Neuronal stem cell (in vitro differentiated cells): ENCODE data around the gene GRAP2.
A peak's percentile ranks its signal among the peaks of the same experiment; 100 is the strongest.

ENCODE experiments used
- DNase-seq: peaks from one replicate; pipeline ENCODE4 v3.0.0-alpha.2; 2013; ENCODE audit warnings: low spot score
- H2AFZ ChIP-seq: one replicate; pipeline ENCODE4 v1.6.1; 2013; ENCODE audit warnings: mild to moderate bottlenecking, low read length, inconsistent platforms
- H2AK5ac ChIP-seq: 2 replicates; pipeline ENCODE4 v1.6.1; 2013; ENCODE audit warnings: low read depth, mild to moderate bottlenecking, inconsistent platforms, low read length, moderate library complexity, mixed read lengths
- H2BK120ac ChIP-seq: 2 replicates; pipeline ENCODE4 v1.6.1; 2013; ENCODE audit warnings: low read depth, mild to moderate bottlenecking, inconsistent platforms, low read length, moderate library complexity, mixed read lengths
- H2BK12ac ChIP-seq: one replicate; pipeline ENCODE4 v1.6.1; 2013; ENCODE audit warnings: low read length, inconsistent platforms
- H2BK15ac ChIP-seq: 2 replicates; pipeline ENCODE4 v1.6.1; 2013; ENCODE audit warnings: mild to moderate bottlenecking, low read length, inconsistent platforms, mixed read lengths
- H2BK5ac ChIP-seq: one replicate; pipeline ENCODE4 v1.6.1; 2013; ENCODE audit warnings: inconsistent platforms, mild to moderate bottlenecking, low read length, moderate library complexity
- H3K14ac ChIP-seq: one replicate; pipeline ENCODE4 v1.6.1; 2013; ENCODE audit warnings: low read length, inconsistent platforms
- H3K18ac ChIP-seq: 2 replicates; pipeline ENCODE4 v1.6.1; 2013; ENCODE audit warnings: low read length, inconsistent platforms
- H3K23ac ChIP-seq: 2 replicates; pipeline ENCODE4 v1.6.1; 2013; ENCODE audit warnings: low read depth, mild to moderate bottlenecking, mixed read lengths, low read length, inconsistent platforms; ENCODE audit not compliant: poor library complexity
- H3K27ac ChIP-seq: replicated peaks from 3 replicates; pipeline ENCODE4 v1.5.1; 2013; ENCODE audit warnings: low read length, inconsistent platforms
- H3K27me3 ChIP-seq, 3 experiments: 2 replicates each; pipeline ENCODE4 v1.6.1; 2013; ENCODE audit warnings: low read length in 3 of 3, mild to moderate bottlenecking in 2 of 3, inconsistent platforms in 1 of 3, low read depth in 1 of 3, mixed read lengths in 1 of 3, moderate library complexity in 1 of 3; ENCODE audit not compliant: control insufficient read depth in 3 of 3, insufficient read depth in 3 of 3
- H3K36me3 ChIP-seq, 2 donors: replicated peaks in 1 of 2; 2 replicates each; pipeline ENCODE4 v1.6.1; 2013; ENCODE audit warnings: low read length in 2 of 2; ENCODE audit not compliant: control insufficient read depth in 2 of 2, insufficient read depth in 2 of 2
- H3K4ac ChIP-seq: 2 replicates; pipeline ENCODE4 v1.6.1; 2013; ENCODE audit warnings: inconsistent platforms, mild to moderate bottlenecking, low read length, moderate library complexity
- H3K4me1 ChIP-seq, 2 donors: 1 replicate in 1 of 2; 2 replicates in 1 of 2; pipeline ENCODE4 v1.6.1; 2013; ENCODE audit warnings: low read length in 2 of 2, low read depth in 1 of 2; ENCODE audit not compliant: control insufficient read depth in 2 of 2, insufficient read depth in 1 of 2
- H3K4me2 ChIP-seq: one replicate; pipeline ENCODE4 v1.6.1; 2013; ENCODE audit warnings: mild to moderate bottlenecking, low read length, inconsistent platforms; ENCODE audit not compliant: insufficient read depth, poor library complexity, severe bottlenecking
- H3K4me3 ChIP-seq, 2 donors: 2 replicates each; pipeline ENCODE4 v1.5.1; 2013; ENCODE audit warnings: low read length in 2 of 2, mild to moderate bottlenecking in 2 of 2, inconsistent platforms in 1 of 2, moderate library complexity in 1 of 2
- H3K79me1 ChIP-seq: one replicate; pipeline ENCODE4 v1.6.1; 2013; ENCODE audit warnings: low read depth, mild to moderate bottlenecking, inconsistent platforms, low read length, moderate library complexity
- H3K9ac ChIP-seq: one replicate; pipeline ENCODE4 v1.6.1; 2013; ENCODE audit warnings: mild to moderate bottlenecking, low read depth, low read length, inconsistent platforms; ENCODE audit not compliant: poor library complexity
- H3K9me3 ChIP-seq, 2 donors: replicated peaks in 1 of 2; 2 replicates each; pipeline versions ENCODE3 to v1.6.1; 2013; ENCODE audit warnings: low read length in 2 of 2, mild to moderate bottlenecking in 2 of 2, inconsistent platforms in 1 of 2, low read depth in 1 of 2, mixed read lengths in 1 of 2, moderate library complexity in 1 of 2; ENCODE audit not compliant: control insufficient read depth in 2 of 2, insufficient read depth in 1 of 2
- H4K8ac ChIP-seq: one replicate; pipeline ENCODE4 v1.6.1; 2013; ENCODE audit warnings: low read depth, mild to moderate bottlenecking, inconsistent platforms, low read length, moderate library complexity
- H4K91ac ChIP-seq: one replicate; pipeline ENCODE4 v1.6.1; 2013; ENCODE audit warnings: low read length, low read depth, mild to moderate bottlenecking, inconsistent platforms; ENCODE audit not compliant: poor library complexity
- WGBS, 2 donors: extraction: QIAGEN DNeasy Blood & Tissue Kit; methylation state at CpG; one replicate each; pipeline ENCODE4 v1.1.7; 2013; ENCODE audit warnings: missing lambda C conversion rate in 2 of 2, mixed read lengths in 1 of 2; ENCODE audit not compliant: insufficient read length in 2 of 2, insufficient replicate concordance in 1 of 2; ENCODE audit errors: extremely low coverage in 2 of 2; 5-methylcytosine and 5-hydroxymethylcytosine counted together

GRAP2 gene

DNA sequence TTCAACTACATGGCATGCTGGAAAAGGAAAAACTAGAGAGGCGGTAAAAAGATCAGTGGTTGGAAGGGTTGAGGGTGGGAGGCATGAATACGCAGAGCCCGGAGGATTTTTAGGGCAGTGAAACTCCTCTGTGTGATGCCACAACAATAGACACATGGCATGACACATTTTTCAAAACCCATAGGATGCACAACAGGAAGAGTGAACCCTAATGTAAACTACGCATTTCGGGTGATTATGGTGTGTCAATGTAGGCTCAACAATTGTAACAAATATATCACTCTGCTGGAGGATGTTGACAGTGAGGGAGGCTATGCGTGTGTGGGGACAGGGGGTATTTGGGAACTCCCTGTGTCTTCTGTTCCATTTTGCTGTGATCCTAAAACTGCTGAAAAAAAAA lies 78.2 kb downstream of the GRAP2 start:
- WGBS, 2 donors, result no CpG with 5 or more reads among the region's 6 CpGs
- no peaks in the 10 kb centered on the region for H3K79me1 ChIP-seq
- H2BK12ac ChIP-seq, result no peak overlapping the region
- no peak overlapping the region for H3K18ac ChIP-seq
- H3K23ac ChIP-seq, result no peak overlapping the region
- no peak overlapping the region for H3K4me2 ChIP-seq
- H2AFZ ChIP-seq, result no peak overlapping the region
- H3K4me1 ChIP-seq, result peaks cover 0 to 2% of the 10 kb centered on the region in 2 donors
- peaks cover 0 to 8% (median 0%) of the 10 kb centered on the region in 3 experiments for H3K27me3 ChIP-seq
- H3K4me3 ChIP-seq, result no peak overlapping the region
- no peak overlapping the region for H4K8ac ChIP-seq
- H2BK120ac ChIP-seq, result no peak overlapping the region
- H3K4ac ChIP-seq, result no peak overlapping the region
- DNase-seq, result no peak
- no peaks in the 10 kb centered on the region for H3K36me3 ChIP-seq
- no peak overlapping the region for H2BK5ac ChIP-seq
- no peak overlapping the region for H3K9ac ChIP-seq
- no peak overlapping the region for H4K91ac ChIP-seq
- no peaks in the 10 kb centered on the region for H3K9me3 ChIP-seq
- no peak overlapping the region for H3K14ac ChIP-seq
- no peak overlapping the region for H3K27ac ChIP-seq
- H2BK15ac ChIP-seq, result no peak overlapping the region
- H2AK5ac ChIP-seq, result no peak overlapping the region

- Histone ChIP-seq H3K9ac (no peak overlapping the region), H3K9me3 (no peaks in the 10 kb centered on the region), H4K91ac (no peak overlapping the region), H2AK5ac (no peak overlapping the region), H3K4me3 (no peak overlapping the region), H3K36me3 (no peaks in the 10 kb centered on the region), H2AFZ (no peak overlapping the region), H3K4ac (no peak overlapping the region), H3K27me3 (peaks cover 0 to 5% (median 0%) of the 10 kb centered on the region in 3 experiments), H3K4me2 (no peak overlapping the region), H2BK5ac (no peak overlapping the region), H3K18ac (no peak overlapping the region), H2BK12ac (no peak overlapping the region), H3K27ac (no peak overlapping the region), H3K4me1 (peaks cover 0 to 2% of the 10 kb centered on the region in 2 donors), H4K8ac (no peak overlapping the region), H3K79me1 (no peaks in the 10 kb centered on the region), H3K14ac (no peak overlapping the region), H2BK120ac (no peak overlapping the region), H3K23ac (no peak overlapping the region), H2BK15ac (no peak overlapping the region)
- DNase-seq, result no peak
- no CpG with 5 or more reads among the region's 5 CpGs for WGBS, 2 donors
Measured at GRCh38 chr22:39979458-39979857, 78.6 kb downstream of the GRAP2 start.

DNA sequence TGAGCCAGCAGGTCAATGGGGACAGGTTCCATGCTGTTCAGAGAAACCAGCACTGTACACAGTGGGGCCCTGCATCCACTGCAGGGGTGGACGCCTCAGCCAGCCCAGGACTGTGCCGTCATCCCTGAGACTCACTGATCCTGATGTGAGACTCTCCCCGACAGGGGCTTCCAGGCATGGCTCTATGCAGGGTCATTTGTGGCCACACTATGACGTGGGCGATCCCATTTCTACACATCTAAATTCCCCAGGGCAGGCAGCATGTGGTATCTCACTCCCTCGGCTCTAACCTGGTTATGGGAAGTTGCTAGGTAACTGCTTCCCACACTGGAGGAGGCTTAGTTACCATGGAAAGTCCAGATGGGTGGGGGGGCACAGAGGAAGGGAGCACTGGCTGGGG lies 79.7 kb downstream of the GRAP2 start:
- no peak overlapping the region for H2AFZ ChIP-seq
- peaks cover 0 to 8% (median 0%) of the 10 kb centered on the region in 3 experiments for H3K27me3 ChIP-seq
- no peak for DNase-seq

GRCh38 chr22:39983346-39983745 lies 82.5 kb downstream of the GRAP2 start:
- H3K27ac ChIP-seq, result no peak overlapping the region
- no peak overlapping the region for H4K91ac ChIP-seq
- no peak overlapping the region for H3K4me2 ChIP-seq
- peak overlapping the region; percentile 23 for H3K18ac ChIP-seq
- no peak overlapping the region for H2BK12ac ChIP-seq
- peak overlapping the region; percentile 75 for H2BK5ac ChIP-seq
- H3K9me3 ChIP-seq, result no peaks in the 10 kb centered on the region
- no peak overlapping the region for H3K14ac ChIP-seq
- H3K4me3 ChIP-seq, result no peak overlapping the region
- H2AFZ ChIP-seq, result no peak overlapping the region
- H3K4me1 ChIP-seq, result no peaks in the 10 kb centered on the region
- H3K4ac ChIP-seq, result no peak overlapping the region
- no peak overlapping the region for H2BK15ac ChIP-seq
- H3K79me1 ChIP-seq, result no peaks in the 10 kb centered on the region
- H3K9ac ChIP-seq, result no peak overlapping the region
- H2AK5ac ChIP-seq, result peak overlapping the region; percentile 66
- no peak overlapping the region for H2BK120ac ChIP-seq
- H3K27me3 ChIP-seq, result peaks cover 0 to 16% (median 0%) of the 10 kb centered on the region in 3 experiments
- no peak for DNase-seq
- WGBS, 2 donors, result no CpG with 5 or more reads among the region's 4 CpGs
- no peak overlapping the region for H3K23ac ChIP-seq
- no peaks in the 10 kb centered on the region for H3K36me3 ChIP-seq
- H4K8ac ChIP-seq, result no peak overlapping the region

More for the DNA sequence above, 79.7 kb downstream of the GRAP2 start:
- Histone ChIP-seq H3K27ac (no peak overlapping the region), H2BK12ac (no peak overlapping the region), H3K4me2 (no peak overlapping the region), H3K18ac (no peak overlapping the region), H4K8ac (no peak overlapping the region), H2BK120ac (no peak overlapping the region), H2BK5ac (no peak overlapping the region), H2BK15ac (no peak overlapping the region), H3K4me1 (peaks cover 0 to 2% of the 10 kb centered on the region in 2 donors), H3K79me1 (no peaks in the 10 kb centered on the region), H3K4ac (no peak overlapping the region), H4K91ac (no peak overlapping the region), H3K36me3 (no peaks in the 10 kb centered on the region), H3K9ac (no peak overlapping the region), H3K23ac (no peak overlapping the region), H3K9me3 (no peaks in the 10 kb centered on the region), H3K4me3 (no peak overlapping the region), H3K14ac (no peak overlapping the region), H2AK5ac (no peak overlapping the region)
- no CpG with 5 or more reads among the region's 6 CpGs for WGBS, 2 donors
